GM19467 (cell line): ENCODE results near the gene MROH2A.

Experiments used
- ATAC-seq: cut with Tn5 transposase; IDR thresholded peaks from one replicate; pipeline ENCODE4 v1.9.1; 2021; ENCODE audit warnings: mild to moderate bottlenecking, moderate library complexity; ENCODE audit not compliant: unreplicated experiment

Gene MROH2A

GRCh38 chr2:233800208-233800607, 22.1 kb downstream of the MROH2A start:
- no peak for ATAC-seq

- no peak for ATAC-seq
Observed at GRCh38 chr2:233801357-233802131, 23.4 kb downstream of the MROH2A start.

GRCh38 chr2:233802132-233802815, 24.1 kb downstream of the MROH2A start:
- ATAC-seq, result no peak

GRCh38 chr2:233803292-233803911, 25.3 kb downstream of the MROH2A start:
- ATAC-seq, result no peak

- ATAC-seq, result no peak
Observed at GRCh38 chr2:233803994-233804393, 25.9 kb downstream of the MROH2A start.

GRCh38 chr2:233807215-233807865, 29.2 kb downstream of the MROH2A start:
- ATAC-seq, result no peak

- ATAC-seq, result no peak
Observed at GRCh38 chr2:233807966-233808935, 30.1 kb downstream of the MROH2A start.

- no peak for ATAC-seq
Observed at GRCh38 chr2:233810385-233810784, 32.3 kb downstream of the MROH2A start.

GRCh38 chr2:233811087-233811486, 33.0 kb downstream of the MROH2A start:
- no peak for ATAC-seq

- ATAC-seq, result no peak
Observed at GRCh38 chr2:233811732-233812131, 33.6 kb downstream of the MROH2A start.

- ATAC-seq, result no peak
Observed at GRCh38 chr2:233813236-233814055, 35.3 kb downstream of the MROH2A start.

- no peak for ATAC-seq
Observed at GRCh38 chr2:233814056-233814835, 36.1 kb downstream of the MROH2A start.

- no peak for ATAC-seq
Observed at GRCh38 chr2:233815861-233816260, 37.7 kb downstream of the MROH2A start.

- ATAC-seq, result no peak
Observed at GRCh38 chr2:233816334-233816733, 38.2 kb downstream of the MROH2A start.

- ATAC-seq, result no peak
Observed at GRCh38 chr2:233816771-233817170, 38.6 kb downstream of the MROH2A start.

- ATAC-seq, result no peak
Observed at GRCh38 chr2:233817361-233817911, 39.3 kb downstream of the MROH2A start.

GRCh38 chr2:233817995-233818638, 40.0 kb downstream of the MROH2A start:
- ATAC-seq, result no peak
